Fibroblast of pulmonary artery (primary cell): Measurements from ENCODE around the gene POU4F2.
A peak's percentile ranks its signal among the peaks of the same experiment; 100 is the strongest.

Experiments
- DNase-seq: peaks from one replicate; pipeline ENCODE4 v3.0.0-alpha.2; 2010; ENCODE audit warnings: low read depth
- H3K4me3 ChIP-seq: replicated peaks from 2 replicates; pipeline ENCODE4 v1.5.1; 2011; ENCODE audit warnings: low read depth, mild to moderate bottlenecking, control low read depth, low read length, moderate library complexity
- TF ChIP-seq, protein P1 (sequence below): IDR thresholded peaks from 2 replicates; pipeline ENCODE4 v1.5.1; 2011; ENCODE audit warnings: mild to moderate bottlenecking, control low read depth, low read length, inconsistent platforms; ENCODE audit errors: missing control alignments

Gene POU4F2, protein sequence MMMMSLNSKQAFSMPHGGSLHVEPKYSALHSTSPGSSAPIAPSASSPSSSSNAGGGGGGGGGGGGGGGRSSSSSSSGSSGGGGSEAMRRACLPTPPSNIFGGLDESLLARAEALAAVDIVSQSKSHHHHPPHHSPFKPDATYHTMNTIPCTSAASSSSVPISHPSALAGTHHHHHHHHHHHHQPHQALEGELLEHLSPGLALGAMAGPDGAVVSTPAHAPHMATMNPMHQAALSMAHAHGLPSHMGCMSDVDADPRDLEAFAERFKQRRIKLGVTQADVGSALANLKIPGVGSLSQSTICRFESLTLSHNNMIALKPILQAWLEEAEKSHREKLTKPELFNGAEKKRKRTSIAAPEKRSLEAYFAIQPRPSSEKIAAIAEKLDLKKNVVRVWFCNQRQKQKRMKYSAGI

DNA sequence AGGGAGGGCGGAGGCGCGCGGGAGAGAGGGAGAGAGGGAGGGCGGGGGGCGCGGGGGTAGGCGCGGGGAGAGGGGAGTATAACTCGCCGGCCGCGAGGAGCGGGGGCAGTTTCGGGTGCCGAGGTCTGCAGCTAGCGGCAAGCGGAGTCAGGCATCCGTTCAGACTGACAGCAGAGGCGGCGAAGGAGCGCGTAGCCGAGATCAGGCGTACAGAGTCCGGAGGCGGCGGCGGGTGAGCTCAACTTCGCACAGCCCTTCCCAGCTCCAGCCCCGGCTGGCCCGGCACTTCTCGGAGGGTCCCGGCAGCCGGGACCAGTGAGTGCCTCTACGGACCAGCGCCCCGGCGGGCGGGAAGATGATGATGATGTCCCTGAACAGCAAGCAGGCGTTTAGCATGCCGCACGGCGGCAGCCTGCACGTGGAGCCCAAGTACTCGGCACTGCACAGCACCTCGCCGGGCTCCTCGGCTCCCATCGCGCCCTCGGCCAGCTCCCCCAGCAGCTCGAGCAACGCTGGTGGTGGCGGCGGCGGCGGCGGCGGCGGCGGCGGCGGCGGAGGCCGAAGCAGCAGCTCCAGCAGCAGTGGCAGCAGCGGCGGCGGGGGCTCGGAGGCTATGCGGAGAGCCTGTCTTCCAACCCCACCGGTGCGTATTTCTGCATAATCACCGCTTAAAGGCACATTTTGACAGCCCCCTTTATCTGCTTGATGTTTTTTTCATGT lies at the start of gene POU4F2:
TSS of gene POU4F2 (plus strand) at position 108 of the 720 bp plus-strand sequence. CDS start at position 356, 248 bp downstream.
- TF ChIP-seq, protein P1, sequence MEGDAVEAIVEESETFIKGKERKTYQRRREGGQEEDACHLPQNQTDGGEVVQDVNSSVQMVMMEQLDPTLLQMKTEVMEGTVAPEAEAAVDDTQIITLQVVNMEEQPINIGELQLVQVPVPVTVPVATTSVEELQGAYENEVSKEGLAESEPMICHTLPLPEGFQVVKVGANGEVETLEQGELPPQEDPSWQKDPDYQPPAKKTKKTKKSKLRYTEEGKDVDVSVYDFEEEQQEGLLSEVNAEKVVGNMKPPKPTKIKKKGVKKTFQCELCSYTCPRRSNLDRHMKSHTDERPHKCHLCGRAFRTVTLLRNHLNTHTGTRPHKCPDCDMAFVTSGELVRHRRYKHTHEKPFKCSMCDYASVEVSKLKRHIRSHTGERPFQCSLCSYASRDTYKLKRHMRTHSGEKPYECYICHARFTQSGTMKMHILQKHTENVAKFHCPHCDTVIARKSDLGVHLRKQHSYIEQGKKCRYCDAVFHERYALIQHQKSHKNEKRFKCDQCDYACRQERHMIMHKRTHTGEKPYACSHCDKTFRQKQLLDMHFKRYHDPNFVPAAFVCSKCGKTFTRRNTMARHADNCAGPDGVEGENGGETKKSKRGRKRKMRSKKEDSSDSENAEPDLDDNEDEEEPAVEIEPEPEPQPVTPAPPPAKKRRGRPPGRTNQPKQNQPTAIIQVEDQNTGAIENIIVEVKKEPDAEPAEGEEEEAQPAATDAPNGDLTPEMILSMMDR: no peak
- H3K4me3 ChIP-seq: no peak within 1 kb of the TSS
- DNase-seq: peak; percentile 13

DNA sequence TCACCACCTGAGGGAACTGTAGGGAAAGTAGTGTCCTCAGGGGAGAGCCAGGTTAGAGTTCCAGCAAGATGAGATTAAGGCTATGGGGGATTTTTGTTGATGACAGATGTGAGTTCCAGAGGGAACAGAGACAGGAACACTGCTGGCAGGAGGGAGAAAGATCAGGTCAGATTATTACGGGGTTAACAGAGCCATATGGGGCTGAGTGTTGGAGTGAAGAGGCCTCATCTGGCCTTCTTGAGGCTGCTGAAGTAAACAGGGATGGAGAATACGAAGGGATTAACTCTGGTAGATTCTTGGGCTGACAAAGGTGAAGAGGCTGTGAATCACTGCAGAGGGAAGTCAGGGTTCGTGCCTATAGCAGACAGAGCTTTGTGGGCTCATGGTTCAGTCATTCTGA lies 47.9 kb upstream of the POU4F2 start:
- TF ChIP-seq, protein P1: no peak
- no peak overlapping the region for H3K4me3 ChIP-seq
- DNase-seq: no peak

DNA sequence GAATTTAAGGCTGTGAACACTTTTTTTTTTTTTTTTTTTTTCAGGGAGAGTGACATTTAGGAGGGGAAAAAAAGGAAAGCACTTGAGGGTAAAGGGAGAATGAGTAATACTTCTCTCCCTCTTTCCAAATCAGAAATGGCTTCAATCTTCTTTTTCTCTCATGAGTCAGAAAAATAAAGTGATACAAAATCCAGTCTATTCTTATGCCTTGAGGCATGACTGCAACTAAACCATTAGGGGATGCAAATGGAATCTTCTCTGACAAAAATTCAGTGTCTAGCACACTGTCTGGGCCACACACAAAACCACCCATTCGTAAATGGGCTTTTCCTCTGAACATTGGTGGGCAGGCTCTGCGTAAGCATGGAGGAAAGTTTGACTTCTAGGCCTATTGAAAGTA lies 46.7 kb upstream of the POU4F2 start:
- TF ChIP-seq, protein P1: no peak
- no peak overlapping the region for H3K4me3 ChIP-seq
- DNase-seq: no peak

DNA sequence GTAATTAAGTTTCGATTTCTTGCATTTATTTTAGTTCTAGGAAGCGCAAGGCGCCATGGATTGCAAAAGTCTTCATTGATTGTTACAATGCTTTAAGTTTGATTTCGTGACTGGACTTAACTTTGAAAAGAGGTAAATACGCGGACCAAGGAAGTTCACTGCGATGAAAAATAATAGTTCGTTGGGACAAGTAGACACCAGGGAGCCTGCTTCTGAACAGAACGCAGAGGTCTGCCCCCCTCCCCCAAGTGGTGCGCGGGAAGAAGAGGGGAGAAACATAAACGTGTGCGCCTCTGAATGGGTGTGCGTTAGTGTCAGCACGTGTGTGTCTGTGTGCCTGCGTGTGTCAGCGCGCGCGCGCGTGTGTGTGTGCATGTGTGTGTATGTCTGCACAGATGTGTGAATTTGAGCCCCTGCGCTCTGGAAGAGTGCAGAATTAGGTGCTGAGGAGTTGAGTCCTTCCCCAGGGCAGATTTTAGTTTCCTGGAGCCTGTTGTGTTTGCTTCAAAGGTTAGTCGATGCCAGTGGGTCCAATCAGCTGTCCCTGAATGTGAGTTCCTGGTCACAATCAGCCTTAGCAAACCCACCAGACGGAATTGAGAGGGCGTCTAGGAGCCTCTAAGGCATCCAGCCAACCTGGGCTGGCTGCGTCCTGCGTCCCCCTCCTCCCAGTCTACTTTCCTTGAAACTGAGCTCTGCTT lies 5.8 kb upstream of the POU4F2 start:
- no peak for DNase-seq
- TF ChIP-seq, protein P1: no peak
- no peak overlapping the region for H3K4me3 ChIP-seq

DNA sequence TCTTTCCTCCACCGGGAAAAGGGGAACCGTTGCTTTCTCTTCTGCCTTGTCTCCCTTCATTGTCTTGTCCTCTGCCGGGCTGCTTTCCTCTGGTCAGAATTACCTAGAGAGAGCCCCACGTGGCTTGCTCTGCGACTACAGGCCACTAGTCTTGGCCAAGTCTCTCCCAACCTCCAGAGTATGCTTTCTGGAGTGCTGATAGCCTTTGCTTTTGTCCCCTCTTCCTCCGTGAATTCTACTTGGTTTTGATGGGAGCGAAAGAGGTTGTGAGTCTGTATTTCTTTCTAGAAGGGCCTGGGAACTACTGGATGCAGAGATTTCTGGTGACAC lies 5.3 kb upstream of the POU4F2 start:
- TF ChIP-seq, protein P1: no peak
- no peak overlapping the region for H3K4me3 ChIP-seq
- no peak for DNase-seq

DNA sequence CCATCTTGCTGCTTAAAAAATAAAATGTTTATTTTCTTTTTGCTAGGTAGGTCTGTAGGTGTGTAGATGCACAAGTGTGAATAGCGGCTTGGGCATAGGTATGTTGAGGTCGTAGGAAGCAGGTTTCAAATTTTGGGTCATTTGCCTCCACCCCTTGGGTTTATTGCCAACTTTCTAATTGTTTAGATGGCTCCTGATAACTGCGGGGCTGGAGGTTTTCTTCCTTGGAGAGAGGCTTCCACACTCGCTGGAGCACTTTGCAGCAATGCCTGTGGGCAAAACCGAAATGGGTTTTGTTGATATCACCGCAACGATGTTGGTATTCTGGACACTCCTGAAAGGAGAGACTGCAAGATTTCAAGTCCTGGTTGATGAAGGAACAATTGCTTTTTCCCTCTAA lies 3.9 kb upstream of the POU4F2 start:
- no peak for DNase-seq
- H3K4me3 ChIP-seq: no peak overlapping the region
- TF ChIP-seq, protein P1: no peak
